ENCODE data around the gene ELP6. TPM values are rescaled to one million over a fixed set of nuclear protein-coding genes. Genes with fewer than 3 reads are reported as not detected.
"Not testable (repeated sequence)": the region's sequence is repeated elsewhere in the genome, so short reads cannot be mapped to it uniquely, and the experiment has no call there.

ELP6 gene
- total RNA-seq, 2 donors from 2014 or later = 43.8 to 56.8 TPM

DNA sequence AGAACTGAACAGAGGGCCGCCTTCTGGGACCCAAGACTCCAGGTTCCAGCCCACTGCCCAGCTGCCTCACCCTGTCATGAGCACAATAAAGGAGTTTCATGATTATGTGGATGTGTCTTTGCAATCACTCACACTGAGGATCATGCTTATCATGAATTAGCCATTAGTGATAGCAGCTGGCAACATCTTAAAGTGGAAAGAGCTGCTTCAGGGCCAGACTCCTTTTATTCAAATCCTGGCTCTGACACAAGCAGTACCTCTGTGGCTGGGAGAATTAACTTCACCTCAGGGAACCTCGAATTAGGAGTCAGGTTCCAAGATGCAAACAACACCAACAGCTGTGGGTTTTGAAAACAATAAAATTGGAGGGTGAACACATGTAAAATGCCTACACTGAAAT, 31.1 kb downstream of the ELP6 start:
- Mint-ChIP-seq H3K4me1 (peaks cover 18% of the 10 kb centered on the region), H3K27me3 (ENCODE audit: insufficient read depth) (no peaks in the 10 kb centered on the region), H3K36me3 (ENCODE audit: low read depth) (peaks cover 6% of the 10 kb centered on the region), H3K27ac (peak overlapping the region; percentile 92), H3K4me3 (peak overlapping the region; percentile 35), H3K9me3 (peaks cover 3% of the 10 kb centered on the region)
- no peaks in the 10 kb centered on the region for H3K27me3 ChIP-seq (ENCODE audit: control insufficient read depth, insufficient read depth, low read length, poor library complexity, severe bottlenecking)
- peaks cover 4% of the 10 kb centered on the region for H3K36me3 ChIP-seq (ENCODE audit: control insufficient read depth, insufficient read depth, low read length)
- 11 to 17% methylated on average over 1 to 2 of the region's 2 CpGs for WGBS, 2 experiments (ENCODE audit: insufficient coverage in 1 of 2, insufficient read length in 1 of 2)
- peak overlapping the region; percentile 3 for H3K4me3 ChIP-seq (ENCODE audit: low read length)
- peak overlapping the region; percentile 53 for H3K27ac ChIP-seq (ENCODE audit: low read depth, low read length)
- TF ChIP-seq, protein P1, sequence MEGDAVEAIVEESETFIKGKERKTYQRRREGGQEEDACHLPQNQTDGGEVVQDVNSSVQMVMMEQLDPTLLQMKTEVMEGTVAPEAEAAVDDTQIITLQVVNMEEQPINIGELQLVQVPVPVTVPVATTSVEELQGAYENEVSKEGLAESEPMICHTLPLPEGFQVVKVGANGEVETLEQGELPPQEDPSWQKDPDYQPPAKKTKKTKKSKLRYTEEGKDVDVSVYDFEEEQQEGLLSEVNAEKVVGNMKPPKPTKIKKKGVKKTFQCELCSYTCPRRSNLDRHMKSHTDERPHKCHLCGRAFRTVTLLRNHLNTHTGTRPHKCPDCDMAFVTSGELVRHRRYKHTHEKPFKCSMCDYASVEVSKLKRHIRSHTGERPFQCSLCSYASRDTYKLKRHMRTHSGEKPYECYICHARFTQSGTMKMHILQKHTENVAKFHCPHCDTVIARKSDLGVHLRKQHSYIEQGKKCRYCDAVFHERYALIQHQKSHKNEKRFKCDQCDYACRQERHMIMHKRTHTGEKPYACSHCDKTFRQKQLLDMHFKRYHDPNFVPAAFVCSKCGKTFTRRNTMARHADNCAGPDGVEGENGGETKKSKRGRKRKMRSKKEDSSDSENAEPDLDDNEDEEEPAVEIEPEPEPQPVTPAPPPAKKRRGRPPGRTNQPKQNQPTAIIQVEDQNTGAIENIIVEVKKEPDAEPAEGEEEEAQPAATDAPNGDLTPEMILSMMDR (conservative IDR thresholded peaks at IDR 0.05) = no peak
- H3K4me1 ChIP-seq (ENCODE audit: control insufficient read depth, insufficient read depth, low read length) = no peaks in the 10 kb centered on the region
- no peaks in the 10 kb centered on the region for H3K9me3 ChIP-seq (ENCODE audit: control insufficient read depth, low read length)
- DNase-seq = peak; percentile 60
- no peak overlapping the region for H3K9ac ChIP-seq (ENCODE audit: extremely low read depth, low read length, poor library complexity, severe bottlenecking)

DNA sequence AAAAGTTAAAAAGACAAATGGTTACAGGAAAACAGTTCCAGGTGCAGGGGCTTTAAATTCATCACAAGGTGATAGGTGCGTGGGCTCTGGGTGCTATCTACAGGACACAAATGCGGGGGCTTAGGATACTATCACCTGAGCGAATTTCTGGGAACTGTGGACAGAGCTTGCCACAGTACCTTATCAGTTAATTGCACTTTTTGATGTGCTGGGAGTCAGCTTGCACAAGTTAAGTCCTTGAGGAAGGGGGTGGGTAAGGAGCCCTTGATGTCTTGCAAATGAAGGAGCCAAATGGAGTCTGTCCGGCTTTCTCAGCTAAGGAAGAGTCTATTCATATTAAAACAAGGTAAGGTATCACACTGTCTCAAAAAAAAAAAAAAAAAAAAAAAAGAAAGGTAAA, 31.7 kb downstream of the ELP6 start:
- not testable (repeated sequence) for H3K27me3 Mint-ChIP-seq (ENCODE audit: insufficient read depth); H3K9me3 ChIP-seq (ENCODE audit: control insufficient read depth, low read length); H3K27ac ChIP-seq (ENCODE audit: low read depth, low read length); H3K27me3 ChIP-seq (ENCODE audit: control insufficient read depth, insufficient read depth, low read length, poor library complexity, severe bottlenecking); H3K9me3 Mint-ChIP-seq; H3K36me3 Mint-ChIP-seq (ENCODE audit: low read depth); H3K36me3 ChIP-seq (ENCODE audit: control insufficient read depth, insufficient read depth, low read length); H3K4me1 ChIP-seq (ENCODE audit: control insufficient read depth, insufficient read depth, low read length); H3K9ac ChIP-seq (ENCODE audit: extremely low read depth, low read length, poor library complexity, severe bottlenecking)
- peak; percentile 63 for DNase-seq
- WGBS, 2 experiments (ENCODE audit: insufficient coverage in 1 of 2, insufficient read length in 1 of 2) = 17 to 24% methylated on average over 2 to 3 of the region's 4 CpGs
- Mint-ChIP-seq H3K27ac (peak overlapping the region; percentile 92), H3K4me3 (peak overlapping the region; percentile 35), H3K4me1 (peaks cover 18% of the 10 kb centered on the region)
- peak overlapping the region; percentile 3 for H3K4me3 ChIP-seq (ENCODE audit: low read length)

DNA sequence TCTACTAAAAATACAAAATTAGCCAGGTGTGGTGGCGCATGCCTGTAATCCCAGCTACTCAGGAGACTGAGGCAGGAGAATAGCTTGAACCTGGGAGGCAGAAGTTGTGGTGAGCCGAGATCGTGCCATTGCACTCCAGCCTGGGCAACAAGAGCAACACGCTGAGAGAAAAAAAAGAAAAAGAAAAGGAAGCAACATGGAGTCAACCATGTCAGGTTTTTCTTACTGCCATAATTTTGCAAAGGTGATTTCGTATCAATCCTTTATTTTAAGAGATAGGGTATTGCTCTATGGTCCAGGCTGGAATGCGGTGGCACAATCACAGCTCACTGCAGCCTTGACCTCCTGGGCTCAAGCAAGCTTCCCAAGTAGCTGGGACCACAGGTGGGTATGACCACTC, 33.2 kb downstream of the ELP6 start:
- H3K4me1 ChIP-seq (ENCODE audit: control insufficient read depth, insufficient read depth, low read length); H3K36me3 Mint-ChIP-seq (ENCODE audit: low read depth); H3K27ac ChIP-seq (ENCODE audit: low read depth, low read length); H3K9me3 Mint-ChIP-seq; H3K9me3 ChIP-seq (ENCODE audit: control insufficient read depth, low read length); H3K4me3 ChIP-seq (ENCODE audit: low read length); H3K9ac ChIP-seq (ENCODE audit: extremely low read depth, low read length, poor library complexity, severe bottlenecking); DNase-seq; H3K36me3 ChIP-seq (ENCODE audit: control insufficient read depth, insufficient read depth, low read length); H3K4me3 Mint-ChIP-seq; H3K27me3 Mint-ChIP-seq (ENCODE audit: insufficient read depth); H3K27me3 ChIP-seq (ENCODE audit: control insufficient read depth, insufficient read depth, low read length, poor library complexity, severe bottlenecking); H3K27ac Mint-ChIP-seq: not testable (repeated sequence)
- H3K4me1 Mint-ChIP-seq = peaks cover 18% of the 10 kb centered on the region
- WGBS, 2 experiments (ENCODE audit: insufficient coverage in 1 of 2, insufficient read length in 1 of 2) = 95 to 96% methylated on average over 6 of the region's 6 CpGs

DNA sequence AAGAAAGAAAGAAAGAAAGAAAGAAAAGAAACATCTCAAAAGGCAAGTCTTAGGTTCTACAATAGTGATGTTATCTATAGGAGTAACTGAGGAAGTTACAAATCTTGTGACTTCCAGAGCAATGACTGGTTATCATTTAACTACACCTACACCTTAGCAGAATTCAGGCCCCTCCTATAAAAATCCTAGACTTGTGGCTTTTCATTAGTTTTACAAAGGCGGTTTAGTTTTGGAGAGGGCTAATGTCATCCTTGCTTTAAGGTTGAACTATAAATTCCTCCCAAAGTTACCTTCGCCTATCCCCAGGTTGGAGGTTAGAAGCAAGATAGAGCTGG, 33.7 kb downstream of the ELP6 start:
- DNase-seq = no peak
- no peak overlapping the region for H3K4me3 Mint-ChIP-seq
- TF ChIP-seq, protein P1 (conservative IDR thresholded peaks at IDR 0.05) = no peak
- Histone ChIP-seq H3K27ac (ENCODE audit: low read depth, low read length) (no peak overlapping the region), H3K4me3 (ENCODE audit: low read length) (no peak overlapping the region), H3K4me1 (ENCODE audit: control insufficient read depth, insufficient read depth, low read length) (no peaks in the 10 kb centered on the region), H3K9me3 (ENCODE audit: control insufficient read depth, low read length) (no peaks in the 10 kb centered on the region), H3K36me3 (ENCODE audit: control insufficient read depth, insufficient read depth, low read length) (no peaks in the 10 kb centered on the region), H3K9ac (ENCODE audit: extremely low read depth, low read length, poor library complexity, severe bottlenecking) (no peak overlapping the region), H3K27me3 (ENCODE audit: control insufficient read depth, insufficient read depth, low read length, poor library complexity, severe bottlenecking) (no peaks in the 10 kb centered on the region)
- H3K4me1 Mint-ChIP-seq = peaks cover 22% of the 10 kb centered on the region
- WGBS, 2 experiments (ENCODE audit: insufficient coverage in 1 of 2, insufficient read length in 1 of 2) = 91 to 95% methylated on average over 2 of the region's 2 CpGs
- H3K36me3 Mint-ChIP-seq (ENCODE audit: low read depth) = no peaks in the 10 kb centered on the region
- H3K27ac Mint-ChIP-seq = no peak overlapping the region
- peaks cover 2% of the 10 kb centered on the region for H3K9me3 Mint-ChIP-seq
- no peaks in the 10 kb centered on the region for H3K27me3 Mint-ChIP-seq (ENCODE audit: insufficient read depth)
